ENCODE data around the gene ATP6AP1. TPM values are rescaled to one million over a fixed set of nuclear protein-coding genes. Genes with fewer than 3 reads are reported as not detected.

Gene ATP6AP1
- total and polyA plus RNA-seq, 2 of the 13 experiments (the other 11 are each of a cell fraction or from before 2014, with no cell fraction given) = 56.7 to 110 TPM

- Histone ChIP-seq H3K36me3 (replicated peaks in 1 of 2; ENCODE audit: control insufficient read depth in 1 of 2, insufficient read depth in 2 of 2, low read length in 2 of 2) (no peaks in the 10 kb centered on the region; a peak in 1 of 5 replicates), H4K20me1 (ENCODE audit: insufficient read depth, low read length) (no peaks in the 10 kb centered on the region), H3K9me3 (ENCODE audit: low read length) (no peaks in the 10 kb centered on the region), H3K4me2 (ENCODE audit: low read depth, low read length) (no peak overlapping the region), H3K4me3 (replicated peaks in 1 of 3; ENCODE audit: insufficient read depth in 1 of 3, low read depth in 2 of 3, low read length in 3 of 3) (no peak overlapping the region), H3K4me1 (ENCODE audit: insufficient read depth, low read length) (peaks cover 10% of the 10 kb centered on the region), H3K27ac (ENCODE audit: extremely low read length, insufficient read depth, low read length) (no peak overlapping the region), H2AFZ (ENCODE audit: low read length) (no peak overlapping the region), H3K27me3 (ENCODE audit: control insufficient read depth in 1 of 2, insufficient read depth in 2 of 2, low read length in 2 of 2) (no peaks in the 10 kb centered on the region), H3K79me2 (ENCODE audit: insufficient read depth, low read length) (peaks cover 2% of the 10 kb centered on the region), H3K9ac (ENCODE audit: insufficient read depth, low read depth, low read length) (no peak overlapping the region)
- TF ChIP-seq PRMT3 (CRISPR knock-in tag; IDR thresholded peaks at IDR 0.05; ENCODE audit: borderline replicate concordance, low read depth) (no peak), RBFOX2 (IDR thresholded peaks at IDR 0.05; ENCODE audit: low read depth, low read length) (no peak), ZNF331 (CRISPR knock-in tag; IDR thresholded peaks at IDR 0.05) (no peak), ZNF382 (CRISPR knock-in tag; IDR thresholded peaks at IDR 0.05; ENCODE audit: borderline replicate concordance) (no peak), ISX (CRISPR knock-in tag; conservative IDR thresholded peaks at IDR 0.05) (no peak), CBX2 (IDR thresholded peaks at IDR 0.05; ENCODE audit: low read depth, low read length) (no peak), CBX2 (CRISPR knock-in tag; IDR thresholded peaks at IDR 0.05; ENCODE audit: low read depth) (no peak), ZNF431 (CRISPR knock-in tag; IDR thresholded peaks at IDR 0.05; ENCODE audit: borderline replicate concordance, low read depth) (no peak), NCOA5 (CRISPR knock-in tag; IDR thresholded peaks at IDR 0.05) (no peak), THAP8 (CRISPR knock-in tag; IDR thresholded peaks at IDR 0.05; ENCODE audit: borderline replicate concordance) (no peak), SNAI1 (CRISPR knock-in tag; IDR thresholded peaks at IDR 0.05; ENCODE audit: borderline replicate concordance) (no peak), TP53 (CRISPR knock-in tag; conservative IDR thresholded peaks at IDR 0.05) (no peak), ZFP90 (CRISPR knock-in tag; IDR thresholded peaks at IDR 0.05; ENCODE audit: borderline replicate concordance) (no peak), PBX2 (CRISPR knock-in tag; IDR thresholded peaks at IDR 0.05) (no peak), ZNF17 (CRISPR knock-in tag; IDR thresholded peaks at IDR 0.05) (no peak), TRIM24 (CRISPR knock-in tag; IDR thresholded peaks at IDR 0.05) (no peak), ZNF124 (CRISPR knock-in tag; IDR thresholded peaks at IDR 0.05) (no peak), NFKBIZ (CRISPR knock-in tag; IDR thresholded peaks at IDR 0.05) (no peak), ZNF256 (CRISPR knock-in tag; conservative IDR thresholded peaks at IDR 0.05) (no peak)
- DNase-seq (ENCODE audit: low spot score) = no peak
- ATAC-seq = no peak
- intact Hi-C loops (cut with micrococcal nuclease; ENCODE audit: unreplicated experiment) = no loop called here
- FAIRE-seq = no peak
- POLR2A ChIA-PET = no interaction called here
- in situ Hi-C loops (cut with HindIII; ENCODE audit: extremely low pct_ligation_motif_present, low pct_unique_long_range_greater_than_20kb) = no loop called here
- WGBS (ENCODE audit: low lambda C conversion rate) = 97% methylated on average over 6 of the region's 18 CpGs
- no TSS peak for BruUV-seq (replicated peaks)
- CTCF ChIA-PET (ENCODE audit: low intra/inter-chr PET ratio, low total read pairs) = no interaction called here
Measured at GRCh38 chrX:154449618-154450017, 21.1 kb downstream of the ATP6AP1 start.
